Esophagus squamous epithelium (tissue), 4 donors: ENCODE measurements around the gene UBE3B.

Source experiments
- POLR2A ChIP-seq, 4 donors: fragments of 450-650 bp; IDR thresholded peaks; one replicate each; pipeline ENCODE4 v1.6.1; 2017; ENCODE audit warnings: antibody characterized with exemption in 4 of 4, mild to moderate bottlenecking in 4 of 4, moderate library complexity in 3 of 4
- TF ChIP-seq, protein P1 (sequence below), 6 experiments: fragments of 450-650 bp in 4 of 6; fragments of 200-600 bp in 2 of 6; sonication (generic) in 2 of 6; IDR thresholded peaks; one replicate each; pipeline ENCODE4 v1.5.1; 2016 to 2019; ENCODE audit warnings: antibody characterized with exemption in 6 of 6, mild to moderate bottlenecking in 4 of 6, moderate library complexity in 4 of 6

DNA sequence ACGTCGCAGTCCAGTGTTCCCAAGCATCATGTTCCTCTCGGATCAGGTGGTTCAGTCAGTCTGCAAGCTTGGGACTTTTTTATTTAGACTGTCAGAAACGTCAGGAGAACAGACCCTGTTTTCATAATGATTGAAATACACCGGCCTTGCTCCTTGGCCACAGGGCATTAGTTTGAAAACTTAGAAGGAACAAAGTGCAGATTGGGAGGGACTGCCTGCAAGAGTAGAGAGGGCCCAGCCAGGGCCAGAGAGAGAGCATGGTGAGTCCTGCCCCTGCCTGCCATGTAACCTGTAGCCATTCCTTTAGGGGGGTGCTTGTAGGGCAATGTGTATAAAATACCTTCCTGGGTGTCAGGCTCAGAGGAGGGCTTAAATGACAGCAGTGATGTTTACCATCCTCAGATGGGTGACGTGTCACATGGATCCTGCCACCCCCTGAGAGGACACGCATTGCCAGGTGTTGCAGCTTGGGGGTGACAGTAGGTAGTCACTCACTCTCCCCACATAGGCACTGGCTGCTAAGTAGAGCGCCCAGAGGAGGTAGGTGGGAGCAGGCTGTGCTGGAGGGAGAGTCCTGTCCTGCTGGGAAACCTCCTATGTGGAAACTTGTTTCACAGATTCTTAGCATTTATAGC is 50.2 kb downstream of the UBE3B start:
- TF ChIP-seq, protein P1, sequence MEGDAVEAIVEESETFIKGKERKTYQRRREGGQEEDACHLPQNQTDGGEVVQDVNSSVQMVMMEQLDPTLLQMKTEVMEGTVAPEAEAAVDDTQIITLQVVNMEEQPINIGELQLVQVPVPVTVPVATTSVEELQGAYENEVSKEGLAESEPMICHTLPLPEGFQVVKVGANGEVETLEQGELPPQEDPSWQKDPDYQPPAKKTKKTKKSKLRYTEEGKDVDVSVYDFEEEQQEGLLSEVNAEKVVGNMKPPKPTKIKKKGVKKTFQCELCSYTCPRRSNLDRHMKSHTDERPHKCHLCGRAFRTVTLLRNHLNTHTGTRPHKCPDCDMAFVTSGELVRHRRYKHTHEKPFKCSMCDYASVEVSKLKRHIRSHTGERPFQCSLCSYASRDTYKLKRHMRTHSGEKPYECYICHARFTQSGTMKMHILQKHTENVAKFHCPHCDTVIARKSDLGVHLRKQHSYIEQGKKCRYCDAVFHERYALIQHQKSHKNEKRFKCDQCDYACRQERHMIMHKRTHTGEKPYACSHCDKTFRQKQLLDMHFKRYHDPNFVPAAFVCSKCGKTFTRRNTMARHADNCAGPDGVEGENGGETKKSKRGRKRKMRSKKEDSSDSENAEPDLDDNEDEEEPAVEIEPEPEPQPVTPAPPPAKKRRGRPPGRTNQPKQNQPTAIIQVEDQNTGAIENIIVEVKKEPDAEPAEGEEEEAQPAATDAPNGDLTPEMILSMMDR (IDR thresholded peaks at IDR 0.05), result no peak
- no peak for TF ChIP-seq POLR2A (IDR thresholded peaks at IDR 0.05)
